Epithelial cell of proximal tubule (primary cell): Measurements from ENCODE around the gene SLC39A10. TPM values are rescaled to one million over a fixed set of nuclear protein-coding genes. Genes with fewer than 3 reads are reported as not detected.

ENCODE experiments used
- DNase-seq: peaks from one replicate; pipeline ENCODE4 v3.0.0-alpha.2; 2011; ENCODE audit warnings: low read depth
- H3K4me3 ChIP-seq: 2 replicates; pipeline ENCODE4 v1.5.1; 2011; ENCODE audit warnings: low read depth, mild to moderate bottlenecking, low read length
- total RNA-seq: library from RNA; depleted of rRNA; stranded (reverse); fragments of >200 nt; gene quantifications from 2 replicates; pipeline ENCODE4 v1.2.3, GENCODE V29; 2015
- TF ChIP-seq, protein P1 (sequence below): conservative IDR thresholded peaks from 2 replicates; pipeline ENCODE4 v1.5.1; 2012; ENCODE audit warnings: low read depth, mild to moderate bottlenecking, low read length

The SLC39A10 gene
- total RNA-seq, 1 donor from 2014 or later = 63.7 TPM

DNA sequence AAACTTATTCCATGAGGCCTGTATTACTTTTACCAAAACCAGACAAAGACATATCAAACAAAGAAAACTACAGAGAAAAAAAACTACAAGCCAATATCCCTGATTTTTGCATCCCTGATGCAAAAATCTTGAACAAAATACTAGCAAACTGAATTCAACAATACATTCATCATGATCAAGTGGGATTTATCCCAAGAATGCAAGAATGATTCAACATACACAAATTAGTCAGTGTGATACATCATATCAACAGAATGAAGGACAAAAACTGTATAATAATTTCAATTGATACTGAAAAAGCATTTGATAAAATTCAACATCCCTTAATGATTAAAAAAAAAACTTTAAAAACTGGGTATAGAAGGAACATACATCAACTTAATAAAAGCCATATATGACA lies 106.8 kb downstream of the SLC39A10 start:
- DNase-seq = no peak
- H3K4me3 ChIP-seq = no peak overlapping the region
- TF ChIP-seq, protein P1, sequence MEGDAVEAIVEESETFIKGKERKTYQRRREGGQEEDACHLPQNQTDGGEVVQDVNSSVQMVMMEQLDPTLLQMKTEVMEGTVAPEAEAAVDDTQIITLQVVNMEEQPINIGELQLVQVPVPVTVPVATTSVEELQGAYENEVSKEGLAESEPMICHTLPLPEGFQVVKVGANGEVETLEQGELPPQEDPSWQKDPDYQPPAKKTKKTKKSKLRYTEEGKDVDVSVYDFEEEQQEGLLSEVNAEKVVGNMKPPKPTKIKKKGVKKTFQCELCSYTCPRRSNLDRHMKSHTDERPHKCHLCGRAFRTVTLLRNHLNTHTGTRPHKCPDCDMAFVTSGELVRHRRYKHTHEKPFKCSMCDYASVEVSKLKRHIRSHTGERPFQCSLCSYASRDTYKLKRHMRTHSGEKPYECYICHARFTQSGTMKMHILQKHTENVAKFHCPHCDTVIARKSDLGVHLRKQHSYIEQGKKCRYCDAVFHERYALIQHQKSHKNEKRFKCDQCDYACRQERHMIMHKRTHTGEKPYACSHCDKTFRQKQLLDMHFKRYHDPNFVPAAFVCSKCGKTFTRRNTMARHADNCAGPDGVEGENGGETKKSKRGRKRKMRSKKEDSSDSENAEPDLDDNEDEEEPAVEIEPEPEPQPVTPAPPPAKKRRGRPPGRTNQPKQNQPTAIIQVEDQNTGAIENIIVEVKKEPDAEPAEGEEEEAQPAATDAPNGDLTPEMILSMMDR = no peak

DNA sequence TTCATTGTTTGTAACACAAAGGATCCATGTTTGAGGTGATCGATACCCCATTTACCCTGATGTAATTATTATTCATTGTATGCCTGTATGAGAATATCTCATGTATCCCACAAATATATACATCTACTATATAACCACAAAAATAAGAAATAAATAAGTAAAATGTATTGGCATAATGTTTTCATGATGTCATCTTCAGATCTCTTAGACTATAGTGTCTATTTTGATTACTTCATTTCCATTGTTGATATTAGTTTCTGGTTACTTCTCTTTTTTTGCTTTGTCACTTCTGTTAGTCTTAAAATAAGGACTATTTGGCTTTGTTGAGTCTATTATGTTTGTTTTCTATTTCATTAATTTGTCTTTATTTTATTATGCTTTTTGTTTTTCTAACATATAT lies 109.7 kb downstream of the SLC39A10 start:
- H3K4me3 ChIP-seq = no peak overlapping the region
- TF ChIP-seq, protein P1 = no peak
- no peak for DNase-seq

DNA sequence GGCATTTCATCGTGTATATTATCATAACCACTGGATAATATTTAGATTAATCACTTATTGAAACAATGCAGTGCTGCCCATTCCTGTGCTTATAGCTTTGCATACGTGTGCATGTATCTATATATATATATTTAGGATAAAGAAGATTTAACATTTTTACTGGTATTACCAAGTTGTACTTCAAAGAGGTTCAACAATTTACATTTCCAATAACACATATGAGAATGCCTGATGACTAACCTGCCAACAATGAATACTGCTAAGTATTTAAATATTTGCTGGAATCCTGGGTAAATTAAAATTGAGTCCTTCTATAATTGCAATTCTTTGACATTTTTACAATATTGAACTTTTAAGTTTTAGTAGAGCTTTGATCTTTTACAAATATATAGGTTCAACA lies 111.4 kb downstream of the SLC39A10 start:
- H3K4me3 ChIP-seq = no peak overlapping the region
- DNase-seq = no peak
- TF ChIP-seq, protein P1 = no peak

DNA sequence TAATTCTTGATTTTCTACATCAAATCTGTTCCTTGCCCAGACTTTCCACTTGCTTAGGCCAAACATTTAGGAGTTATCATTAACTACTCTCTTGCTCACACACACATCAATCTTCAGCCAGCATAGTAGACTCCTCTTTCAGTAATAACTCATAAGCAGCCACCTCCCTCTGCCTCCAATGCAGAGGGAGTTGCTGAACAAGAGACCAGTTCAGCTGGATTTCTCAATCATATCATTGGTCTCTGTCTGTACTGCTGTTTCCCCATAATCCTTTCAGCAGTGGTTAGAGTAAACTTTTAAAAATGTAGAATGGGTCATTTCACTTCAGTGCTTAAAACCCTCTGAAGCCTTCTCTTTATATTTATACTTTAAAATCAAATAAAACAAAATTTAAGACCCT lies 112.9 kb downstream of the SLC39A10 start:
- no peak for DNase-seq
- TF ChIP-seq, protein P1 = no peak
- no peak overlapping the region for H3K4me3 ChIP-seq

DNA sequence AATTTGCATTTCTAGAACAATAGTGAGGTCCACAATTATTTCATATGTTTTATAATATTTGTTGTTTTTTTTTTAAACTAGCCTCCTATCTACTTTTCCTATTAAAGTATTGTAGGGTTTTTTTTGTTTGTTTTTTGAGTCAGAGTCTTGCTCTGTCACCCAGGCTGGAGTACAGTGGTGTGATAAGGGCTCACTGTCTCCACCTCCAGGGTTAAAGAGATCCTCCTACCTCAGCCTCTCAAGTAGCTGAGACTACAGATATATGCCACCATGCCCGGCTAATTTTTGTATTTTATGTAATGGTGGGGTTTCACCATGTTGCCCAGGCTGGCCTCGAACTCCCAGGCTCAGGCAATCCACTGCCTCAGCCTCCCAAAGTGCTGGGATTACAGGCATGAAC lies 122.5 kb downstream of the SLC39A10 start:
- TF ChIP-seq, protein P1 = peak; percentile 10
- no peak overlapping the region for H3K4me3 ChIP-seq
- no peak for DNase-seq

DNA sequence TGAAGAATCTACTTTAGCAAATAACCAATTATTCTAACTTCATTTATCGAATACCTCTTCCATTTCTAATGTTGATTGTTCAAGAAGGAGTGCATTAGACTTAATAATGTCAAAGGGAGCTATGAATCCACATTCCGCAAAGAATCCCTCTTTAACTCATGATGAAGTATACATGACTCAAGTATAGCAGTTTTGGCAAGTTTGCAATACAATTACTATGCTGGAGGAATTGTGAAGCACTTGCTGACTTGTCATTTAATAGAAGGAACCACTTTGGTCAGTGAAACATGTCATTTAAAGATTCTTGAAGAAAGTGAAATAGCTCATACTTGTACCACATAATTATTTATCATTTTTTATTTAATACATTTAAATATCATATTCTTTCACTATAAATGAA lies 125.1 kb downstream of the SLC39A10 start:
- DNase-seq = no peak
- no peak overlapping the region for H3K4me3 ChIP-seq
- TF ChIP-seq, protein P1 = no peak
